Glutamatergic neuron (in vitro differentiated cells): ENCODE measurements around the gene SDHAF2. TPM values are rescaled to one million over a fixed set of nuclear protein-coding genes. Genes with fewer than 3 reads are reported as not detected.

ENCODE experiments used
- DNase-seq: peaks from one replicate; pipeline ENCODE4 v3.0.0; 2022
- H3K27ac Mint-ChIP-seq: one replicate; pipeline ENCODE4 v1.8.0; 2020; ENCODE audit warnings: mild to moderate bottlenecking, mixed read lengths, inconsistent platforms; ENCODE audit not compliant: unreplicated experiment
- H3K27me3 Mint-ChIP-seq: one replicate; pipeline ENCODE4 v1.8.0; 2020; ENCODE audit warnings: mild to moderate bottlenecking, moderate library complexity, mixed read lengths, inconsistent platforms; ENCODE audit not compliant: unreplicated experiment
- H3K36me3 Mint-ChIP-seq: one replicate; pipeline ENCODE4 v1.8.0; 2020; ENCODE audit warnings: mild to moderate bottlenecking, mixed read lengths, inconsistent platforms; ENCODE audit not compliant: unreplicated experiment
- H3K4me1 Mint-ChIP-seq: one replicate; pipeline ENCODE4 v1.8.0; 2020; ENCODE audit warnings: mild to moderate bottlenecking, low read depth, mixed read lengths, inconsistent platforms; ENCODE audit not compliant: unreplicated experiment
- H3K4me3 Mint-ChIP-seq: one replicate; pipeline ENCODE4 v1.8.0; 2020; ENCODE audit warnings: mild to moderate bottlenecking, mixed read lengths, inconsistent platforms; ENCODE audit not compliant: unreplicated experiment
- H3K9me3 Mint-ChIP-seq: one replicate; pipeline ENCODE4 v1.8.0; 2020; ENCODE audit warnings: mild to moderate bottlenecking, moderate library complexity, mixed read lengths, inconsistent platforms; ENCODE audit not compliant: unreplicated experiment
- CTCF ChIP-seq: fragments of 200-600 bp; sonication (generic); IDR thresholded peaks from one replicate; pipeline ENCODE4 v1.5.0; 2021; ENCODE audit not compliant: partially characterized antibody, unreplicated experiment
- total RNA-seq: library from RNA; stranded (reverse); fragmentation: NEBNext Ultra II Directional; extraction: Animal tissue kit (Norgen Biotek cat#: 25700); gene quantifications from one replicate; pipeline ENCODE4 v1.2.1, GENCODE V29; 2021; ENCODE audit not compliant: unreplicated experiment

Gene SDHAF2
- total RNA-seq, 1 donor from 2014 or later = 43.2 TPM

- H3K36me3 Mint-ChIP-seq = peaks cover 10% of the 10 kb centered on the region
- no peak overlapping the region for H3K27ac Mint-ChIP-seq
- no peak for TF ChIP-seq CTCF
- H3K4me1 Mint-ChIP-seq = peaks cover 3% of the 10 kb centered on the region
- peaks cover 4% of the 10 kb centered on the region for H3K27me3 Mint-ChIP-seq
- H3K4me3 Mint-ChIP-seq = no peak overlapping the region
- no peak for DNase-seq
- H3K9me3 Mint-ChIP-seq = no peaks in the 10 kb centered on the region
These were observed 43.6 kb downstream of the SDHAF2 start for GRCh38 chr11:61473370-61474012.

- H3K27ac Mint-ChIP-seq = no peak overlapping the region
- H3K9me3 Mint-ChIP-seq = no peaks in the 10 kb centered on the region
- H3K27me3 Mint-ChIP-seq = peaks cover 4% of the 10 kb centered on the region
- H3K4me3 Mint-ChIP-seq = peak overlapping the region; percentile 2
- peaks cover 10% of the 10 kb centered on the region for H3K36me3 Mint-ChIP-seq
- DNase-seq = no peak
- H3K4me1 Mint-ChIP-seq = peaks cover 3% of the 10 kb centered on the region
- no peak for TF ChIP-seq CTCF
These were observed 44.2 kb downstream of the SDHAF2 start for GRCh38 chr11:61474013-61474643.

DNA sequence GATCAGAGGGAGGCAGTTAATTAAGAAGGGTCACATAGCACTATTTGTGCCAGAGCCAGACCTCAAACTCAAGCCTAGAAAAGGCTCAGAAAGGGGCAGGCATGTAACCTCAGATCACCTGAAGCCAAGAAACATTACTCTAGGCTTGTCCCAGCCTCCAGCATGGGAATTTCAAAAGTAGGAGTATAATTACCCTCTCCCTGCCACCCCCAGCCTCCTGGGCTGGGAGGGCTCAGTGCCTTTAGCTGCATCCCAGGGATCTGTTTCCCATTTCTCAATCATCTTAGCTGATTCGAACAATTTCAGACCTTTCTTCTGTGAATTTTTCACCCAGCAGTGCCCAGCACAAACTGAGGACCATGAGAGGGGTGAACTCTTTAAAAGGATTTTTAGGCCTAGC, 45.5 kb downstream of the SDHAF2 start:
- no peak for DNase-seq
- no peak overlapping the region for H3K4me3 Mint-ChIP-seq
- no peaks in the 10 kb centered on the region for H3K9me3 Mint-ChIP-seq
- H3K27me3 Mint-ChIP-seq = peaks cover 7% of the 10 kb centered on the region
- H3K4me1 Mint-ChIP-seq = peaks cover 7% of the 10 kb centered on the region
- H3K27ac Mint-ChIP-seq = no peak overlapping the region
- peaks cover 10% of the 10 kb centered on the region for H3K36me3 Mint-ChIP-seq
- no peak for TF ChIP-seq CTCF

DNA sequence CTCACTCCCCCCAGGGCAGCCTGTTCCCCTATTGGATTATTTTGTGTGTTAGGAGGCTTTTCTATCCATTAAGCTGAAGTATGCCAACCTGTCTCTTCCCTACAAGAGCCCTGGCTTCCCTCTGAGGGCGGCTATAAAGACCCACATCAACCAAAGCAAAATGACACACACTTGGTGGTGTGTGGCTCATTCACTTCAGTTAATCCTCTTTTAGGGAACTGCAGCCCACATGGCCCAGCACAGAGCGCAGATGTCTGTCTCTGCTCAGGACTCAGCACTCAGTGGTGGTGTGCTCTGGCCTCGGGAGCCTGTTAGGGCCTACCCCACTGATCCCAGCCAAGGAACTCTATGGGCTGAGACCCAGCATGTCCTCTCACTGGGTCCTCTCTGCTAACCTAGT, 46.4 kb downstream of the SDHAF2 start:
- Mint-ChIP-seq H3K9me3 (peaks cover 2% of the 10 kb centered on the region), H3K27me3 (peaks cover 8% of the 10 kb centered on the region), H3K4me3 (no peak overlapping the region), H3K36me3 (peaks cover 10% of the 10 kb centered on the region), H3K27ac (no peak overlapping the region), H3K4me1 (peaks cover 13% of the 10 kb centered on the region)
- DNase-seq = no peak
- TF ChIP-seq CTCF = no peak

DNA sequence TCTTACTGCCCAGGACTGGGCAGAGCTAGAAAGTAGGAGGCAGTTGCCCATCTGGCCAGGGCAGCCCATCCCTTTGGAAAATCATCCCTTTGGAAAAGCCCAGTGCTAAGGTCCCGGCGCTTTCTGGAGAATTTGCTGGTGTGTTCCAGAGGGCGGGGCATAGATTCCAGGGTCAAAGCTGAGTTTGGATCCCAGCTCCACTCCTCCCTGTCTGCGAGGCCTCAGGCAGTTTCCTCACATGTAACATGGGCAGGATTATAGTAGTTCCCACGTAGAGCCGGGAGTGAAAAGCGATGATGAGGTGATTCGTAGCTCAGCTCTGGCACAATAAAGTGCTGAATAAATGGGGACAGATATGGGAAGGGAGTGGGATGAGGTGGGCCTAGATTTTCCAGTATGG, 47.2 kb downstream of the SDHAF2 start:
- peaks cover 10% of the 10 kb centered on the region for H3K36me3 Mint-ChIP-seq
- peaks cover 2% of the 10 kb centered on the region for H3K9me3 Mint-ChIP-seq
- no peak overlapping the region for H3K27ac Mint-ChIP-seq
- peaks cover 21% of the 10 kb centered on the region for H3K4me1 Mint-ChIP-seq
- peaks cover 8% of the 10 kb centered on the region for H3K27me3 Mint-ChIP-seq
- DNase-seq = no peak
- peak overlapping the region; percentile 30 for H3K4me3 Mint-ChIP-seq
- TF ChIP-seq CTCF = no peak
